OCI-LY3 (cell line): Measurements from ENCODE around the gene PSMG3.
A peak's percentile ranks its signal among the peaks of the same experiment; 100 is the strongest.

Experiments
- H2AFZ ChIP-seq: fragments of 200-600, 300-600 bp; shearing (Covaris generic); 2 replicates; pipeline ENCODE4 v1.6.0; 2014; ENCODE audit warnings: antibody characterized with exemption, low read depth, low read length
- H3K27ac ChIP-seq: fragments of 200-600, 300-600 bp; sonication (generic); 2 replicates; pipeline ENCODE4 v1.5.1; 2014; ENCODE audit warnings: mild to moderate bottlenecking, low read length, moderate library complexity, mixed read lengths
- H3K27me3 ChIP-seq: fragments of 200-600, 300-600 bp; sonication (generic); 2 replicates; pipeline ENCODE4 v1.6.1; 2014; ENCODE audit warnings: low read depth, low read length, mixed read lengths
- H3K36me3 ChIP-seq: fragments of 200-600, 300-600 bp; sonication (generic); replicated peaks from 2 replicates; pipeline ENCODE3; 2014; ENCODE audit warnings: low read depth, low read length, mixed read lengths
- H3K4me1 ChIP-seq: fragments of 300-600, 200-600 bp; sonication (generic); 2 replicates; pipeline ENCODE4 v1.6.1; 2014; ENCODE audit warnings: low read length, mixed read lengths
- H3K4me2 ChIP-seq: fragments of 200-600, 300-600 bp; sonication (generic); 2 replicates; pipeline ENCODE4 v1.6.1; 2014; ENCODE audit warnings: low read length, mixed read lengths
- H3K4me3 ChIP-seq: fragments of 300-600, 200-600 bp; sonication (generic); 2 replicates; pipeline ENCODE4 v1.5.1; 2014; ENCODE audit warnings: antibody characterized with exemption, mild to moderate bottlenecking, low read length, moderate library complexity
- H3K79me2 ChIP-seq: fragments of 300-600, 200-600 bp; shearing (Covaris generic); 2 replicates; pipeline ENCODE4 v1.6.1; 2014; ENCODE audit warnings: mild to moderate bottlenecking, low read length, mixed read lengths
- H3K9ac ChIP-seq: fragments of 300-600, 200-600 bp; shearing (Covaris generic); 2 replicates; pipeline ENCODE4 v1.6.0; 2014; ENCODE audit warnings: mild to moderate bottlenecking, low read length, moderate library complexity
- H3K9me3 ChIP-seq: fragments of 200-600, 300-600 bp; shearing (Covaris generic); 2 replicates; pipeline ENCODE4 v1.6.1; 2014; ENCODE audit warnings: low read length, mixed read lengths; ENCODE audit not compliant: insufficient read depth
- H4K20me1 ChIP-seq: fragments of 200-600, 300-600 bp; sonication (generic); 2 replicates; pipeline ENCODE4 v1.6.1; 2016; ENCODE audit warnings: low read length, mixed read lengths; ENCODE audit not compliant: insufficient read depth
- EZH2phosphoT487 ChIP-seq: fragments of 200-600 bp; shearing (Covaris generic); IDR thresholded peaks from 2 replicates; pipeline ENCODE4 v1.6.1; 2018; ENCODE audit warnings: antibody characterized with exemption, mixed run types, low read depth
- TF ChIP-seq, protein P1 (sequence below): fragments of 200-600, 300-600 bp; sonication (generic); IDR thresholded peaks from 2 replicates; pipeline ENCODE4 v1.5.1; 2014; ENCODE audit warnings: antibody characterized with exemption, low read length, low read depth

Gene PSMG3

DNA sequence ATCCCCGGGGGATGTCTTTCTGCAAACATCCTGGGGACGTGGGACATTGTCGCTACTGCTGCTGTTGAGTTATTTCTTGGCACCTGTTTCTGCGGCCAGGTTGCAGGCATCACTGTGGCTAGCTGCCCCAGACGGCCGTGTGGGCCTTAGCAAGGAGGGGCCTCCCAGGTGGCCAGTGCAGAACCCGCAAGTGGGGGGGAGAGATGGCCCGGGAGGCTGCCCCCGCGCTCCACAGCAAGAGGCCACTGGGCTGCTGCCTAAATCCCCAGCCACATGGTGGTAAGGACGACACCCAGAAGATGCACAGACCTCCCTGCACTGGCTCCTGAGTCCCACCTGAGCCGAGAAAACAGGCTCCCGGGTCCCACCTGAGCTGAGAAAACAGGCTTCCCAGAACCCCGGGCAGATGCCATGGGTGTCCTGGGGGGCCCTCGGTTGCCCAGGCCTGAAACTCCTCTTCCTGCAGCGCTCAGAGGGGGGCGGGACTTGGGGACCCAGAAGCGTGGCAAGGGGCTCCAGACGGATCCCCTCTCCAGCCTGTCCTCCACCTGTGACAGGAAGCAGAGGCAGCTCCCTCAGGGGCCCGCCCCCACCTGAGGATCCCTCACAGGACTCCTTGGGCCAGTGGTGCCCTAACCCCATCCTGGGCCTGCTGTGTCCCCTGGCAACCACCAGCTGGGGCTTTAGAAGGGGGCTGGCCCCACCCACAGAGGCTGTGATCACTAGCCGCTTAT is 40.3 kb downstream of the PSMG3 start:
- H3K4me3 ChIP-seq = no peak overlapping the region
- H4K20me1 ChIP-seq = peaks cover 29% of the 10 kb centered on the region
- peaks cover 22% of the 10 kb centered on the region for H3K4me1 ChIP-seq
- 0 out of 2 replicates have a peak overlapping the region, but pooled peaks have one; percentile 77 for H3K4me2 ChIP-seq
- no peak overlapping the region for H3K9ac ChIP-seq
- TF ChIP-seq, protein P1, sequence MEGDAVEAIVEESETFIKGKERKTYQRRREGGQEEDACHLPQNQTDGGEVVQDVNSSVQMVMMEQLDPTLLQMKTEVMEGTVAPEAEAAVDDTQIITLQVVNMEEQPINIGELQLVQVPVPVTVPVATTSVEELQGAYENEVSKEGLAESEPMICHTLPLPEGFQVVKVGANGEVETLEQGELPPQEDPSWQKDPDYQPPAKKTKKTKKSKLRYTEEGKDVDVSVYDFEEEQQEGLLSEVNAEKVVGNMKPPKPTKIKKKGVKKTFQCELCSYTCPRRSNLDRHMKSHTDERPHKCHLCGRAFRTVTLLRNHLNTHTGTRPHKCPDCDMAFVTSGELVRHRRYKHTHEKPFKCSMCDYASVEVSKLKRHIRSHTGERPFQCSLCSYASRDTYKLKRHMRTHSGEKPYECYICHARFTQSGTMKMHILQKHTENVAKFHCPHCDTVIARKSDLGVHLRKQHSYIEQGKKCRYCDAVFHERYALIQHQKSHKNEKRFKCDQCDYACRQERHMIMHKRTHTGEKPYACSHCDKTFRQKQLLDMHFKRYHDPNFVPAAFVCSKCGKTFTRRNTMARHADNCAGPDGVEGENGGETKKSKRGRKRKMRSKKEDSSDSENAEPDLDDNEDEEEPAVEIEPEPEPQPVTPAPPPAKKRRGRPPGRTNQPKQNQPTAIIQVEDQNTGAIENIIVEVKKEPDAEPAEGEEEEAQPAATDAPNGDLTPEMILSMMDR = no peak
- no peak for TF ChIP-seq EZH2phosphoT487
- H3K9me3 ChIP-seq = no peaks in the 10 kb centered on the region
- H3K79me2 ChIP-seq = peaks cover 40% of the 10 kb centered on the region
- no peaks in the 10 kb centered on the region for H3K36me3 ChIP-seq
- no peak overlapping the region for H2AFZ ChIP-seq
- H3K27me3 ChIP-seq = 0 out of 2 replicates have a peak, but pooled peaks cover 4% of the 10 kb centered on the region
- no peak overlapping the region for H3K27ac ChIP-seq

DNA sequence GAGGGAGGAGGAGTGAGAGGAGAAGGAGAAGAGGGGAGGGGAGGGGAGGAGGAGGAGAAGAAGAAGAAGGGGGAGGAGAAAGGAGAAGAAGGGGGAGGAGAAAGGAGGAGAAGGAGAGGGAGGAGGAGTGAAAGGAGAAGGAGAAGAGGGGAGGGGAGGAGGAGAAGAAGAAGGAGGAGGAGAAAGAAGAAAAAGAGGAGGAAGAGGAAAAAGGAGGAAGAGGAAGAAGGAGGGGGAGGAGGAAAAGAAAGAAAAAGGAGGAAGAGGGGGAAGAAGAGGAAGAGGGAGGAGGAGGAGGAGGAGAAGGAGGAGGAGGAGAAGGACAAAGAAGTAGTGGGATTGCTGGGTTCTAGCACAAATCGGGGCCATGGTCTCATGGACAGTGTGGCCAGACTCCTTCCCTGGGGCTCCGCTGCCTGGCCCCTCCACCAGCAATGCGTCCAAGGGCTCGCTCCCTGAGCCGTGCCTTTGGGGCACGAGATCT is 43.5 kb downstream of the PSMG3 start:
- Histone ChIP-seq H3K9me3 (no peaks in the 10 kb centered on the region), H3K27ac (no peak overlapping the region), H2AFZ (no peak overlapping the region), H3K4me1 (no peaks in the 10 kb centered on the region), H3K79me2 (peaks cover 7% of the 10 kb centered on the region), H3K4me2 (no peak overlapping the region), H4K20me1 (no peaks in the 10 kb centered on the region), H3K36me3 (no peaks in the 10 kb centered on the region), H3K4me3 (no peak overlapping the region), H3K27me3 (0 out of 2 replicates have a peak, but pooled peaks cover 4% of the 10 kb centered on the region), H3K9ac (no peak overlapping the region)
- TF ChIP-seq, protein P1 = no peak
- no peak for TF ChIP-seq EZH2phosphoT487

DNA sequence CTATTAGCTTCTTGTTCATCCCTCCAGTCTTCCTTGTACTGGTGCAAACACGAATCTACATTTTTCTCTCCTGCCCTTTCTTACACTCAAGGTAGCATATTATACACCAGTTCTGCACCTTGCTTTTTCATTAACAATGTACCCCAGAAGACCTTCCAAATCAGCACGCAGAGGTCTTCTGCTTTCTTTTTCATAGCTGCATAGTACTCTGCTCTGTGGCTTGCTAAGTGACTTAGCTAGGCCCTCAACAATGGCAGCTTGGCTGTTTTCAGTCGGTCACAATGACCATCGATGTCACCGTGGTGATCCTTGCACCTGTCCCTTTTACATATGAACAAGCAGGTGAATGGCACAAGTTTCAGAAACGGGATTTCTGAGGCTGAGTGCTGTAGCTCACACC is 44.4 kb downstream of the PSMG3 start:
- Histone ChIP-seq H3K27me3 (0 out of 2 replicates have a peak, but pooled peaks cover 4% of the 10 kb centered on the region), H3K4me2 (no peak overlapping the region), H2AFZ (no peak overlapping the region), H3K27ac (no peak overlapping the region), H3K79me2 (no peaks in the 10 kb centered on the region), H3K9me3 (no peaks in the 10 kb centered on the region), H3K4me1 (no peaks in the 10 kb centered on the region), H3K9ac (no peak overlapping the region), H3K36me3 (no peaks in the 10 kb centered on the region), H4K20me1 (no peaks in the 10 kb centered on the region), H3K4me3 (no peak overlapping the region)
- TF ChIP-seq, protein P1 = no peak

DNA sequence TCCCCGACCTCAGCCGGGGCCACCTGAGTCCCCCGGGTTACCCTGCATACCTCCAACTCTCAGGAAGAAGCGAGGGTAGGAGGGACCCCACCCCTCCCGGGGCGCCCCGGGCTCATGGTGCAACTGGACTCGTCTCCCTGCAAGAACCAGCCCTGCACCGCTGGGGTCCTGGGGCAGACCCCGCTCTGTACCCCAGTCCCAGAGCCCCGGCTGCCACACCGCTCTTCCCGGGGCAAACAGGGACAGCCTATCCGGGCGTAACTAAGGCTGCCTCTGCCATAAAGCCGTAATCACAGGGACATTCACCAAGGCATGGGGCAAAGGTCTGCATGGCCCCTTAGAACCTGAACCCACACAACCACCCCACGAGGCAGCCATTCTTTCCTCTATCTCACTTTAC is 46.0 kb downstream of the PSMG3 start:
- no peak overlapping the region for H2AFZ ChIP-seq
- H3K4me3 ChIP-seq = no peak overlapping the region
- H3K9me3 ChIP-seq = no peaks in the 10 kb centered on the region
- H3K79me2 ChIP-seq = no peaks in the 10 kb centered on the region
- no peaks in the 10 kb centered on the region for H3K36me3 ChIP-seq
- H3K27ac ChIP-seq = no peak overlapping the region
- no peaks in the 10 kb centered on the region for H4K20me1 ChIP-seq
- no peaks in the 10 kb centered on the region for H3K4me1 ChIP-seq
- no peak overlapping the region for H3K9ac ChIP-seq
- no peak for TF ChIP-seq EZH2phosphoT487
- TF ChIP-seq, protein P1 = no peak
- no peak overlapping the region for H3K4me2 ChIP-seq
- 0 out of 2 replicates have a peak, but pooled peaks cover 4% of the 10 kb centered on the region for H3K27me3 ChIP-seq
